HuH-7 (cell line): ENCODE results near the gene PAMR1.
A peak's percentile ranks its signal among the peaks of the same experiment; 100 is the strongest.

Experiments
- DNase-seq: peaks from one replicate; pipeline ENCODE4 v3.0.0; 2011; ENCODE audit warnings: low spot score

Gene PAMR1

GRCh38 chr11:35500744-35501143 is 24.7 kb downstream of the PAMR1 start:
- DNase-seq: no peak

DNA sequence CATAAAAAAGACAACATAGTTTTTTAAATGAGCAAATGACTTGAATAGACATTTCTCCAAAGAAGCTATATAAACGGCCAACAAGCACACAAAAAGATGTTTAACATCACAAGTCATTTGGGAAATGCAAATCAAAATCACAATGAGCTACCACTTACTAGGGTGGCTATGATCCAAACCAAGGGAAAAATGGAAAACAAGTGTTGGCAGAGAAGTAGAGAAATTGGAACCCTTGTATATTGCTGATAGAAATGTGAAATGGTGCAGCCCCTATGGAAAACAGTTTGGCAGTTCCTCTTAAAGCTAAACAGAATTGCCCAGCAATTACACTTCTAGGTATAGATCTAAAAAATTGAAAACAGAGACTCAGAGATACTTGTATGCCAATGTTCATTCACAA is 29.0 kb downstream of the PAMR1 start:
- no peak for DNase-seq

DNA sequence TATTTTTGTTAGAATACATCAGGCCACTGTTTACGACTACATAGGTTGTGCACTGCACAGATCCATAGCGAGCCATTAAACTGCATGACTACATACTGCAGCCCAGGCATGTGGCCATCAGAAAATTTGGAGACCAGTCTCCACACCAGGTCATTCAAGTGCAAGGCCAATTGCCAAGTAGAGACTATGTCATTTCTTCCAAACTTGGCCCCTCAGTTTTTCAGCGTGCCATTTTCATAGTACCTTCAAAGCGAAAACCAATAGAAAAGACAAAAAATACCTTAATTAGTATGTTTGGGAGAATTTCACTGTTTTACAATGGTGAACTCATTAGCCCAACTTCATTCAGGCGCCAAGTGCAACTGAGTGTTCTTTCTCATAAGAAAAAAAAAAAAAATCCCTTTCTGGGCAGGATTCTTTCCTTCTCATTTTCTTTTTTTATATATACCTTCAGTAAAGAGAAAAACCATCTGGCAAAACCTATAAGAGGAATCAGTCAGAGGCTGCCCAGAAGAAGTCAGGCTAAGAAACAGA is 30.4 kb downstream of the PAMR1 start:
- no peak for DNase-seq

GRCh38 chr11:35491231-35491871 is 34.1 kb downstream of the PAMR1 start:
- no peak for DNase-seq

- DNase-seq: no peak
Measured at GRCh38 chr11:35488117-35488516, 37.3 kb downstream of the PAMR1 start.

GRCh38 chr11:35487532-35488078 is 37.8 kb downstream of the PAMR1 start:
- peak; percentile 22 for DNase-seq

GRCh38 chr11:35486934-35487333 is 38.5 kb downstream of the PAMR1 start:
- no peak for DNase-seq

GRCh38 chr11:35486446-35486845 is 39.0 kb downstream of the PAMR1 start:
- DNase-seq: no peak

DNA sequence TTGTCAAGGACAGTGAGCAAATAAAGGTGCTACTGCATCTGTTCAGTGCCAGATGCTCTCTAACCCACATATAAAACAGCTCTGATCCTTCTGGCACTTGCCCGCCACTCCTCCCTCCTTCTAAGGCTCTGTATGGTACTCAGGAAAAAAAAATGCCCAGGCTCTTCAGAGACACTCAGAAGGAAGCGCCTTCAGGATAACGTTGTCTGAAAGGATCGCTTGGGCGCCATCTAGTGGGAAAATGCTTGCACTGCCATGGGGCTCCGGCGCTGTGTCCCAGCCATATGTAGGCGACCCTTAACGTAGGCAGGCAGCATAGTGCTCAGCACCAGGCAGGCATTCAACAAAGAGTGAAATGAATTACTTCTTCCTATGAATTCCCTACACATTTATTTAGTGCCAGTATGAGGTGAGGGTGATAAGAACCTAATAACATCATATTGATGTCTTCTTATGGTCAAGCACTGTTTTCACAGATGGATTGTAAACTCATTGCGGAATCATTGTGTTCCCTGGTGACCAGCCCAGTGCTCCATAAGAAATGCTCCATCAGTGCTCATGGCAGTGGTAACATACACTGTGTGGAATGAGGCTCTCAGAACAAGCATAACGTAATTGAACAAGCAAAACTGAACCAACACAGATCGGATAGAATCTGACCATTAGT is 39.6 kb downstream of the PAMR1 start:
- peak; percentile 33 for DNase-seq

DNA sequence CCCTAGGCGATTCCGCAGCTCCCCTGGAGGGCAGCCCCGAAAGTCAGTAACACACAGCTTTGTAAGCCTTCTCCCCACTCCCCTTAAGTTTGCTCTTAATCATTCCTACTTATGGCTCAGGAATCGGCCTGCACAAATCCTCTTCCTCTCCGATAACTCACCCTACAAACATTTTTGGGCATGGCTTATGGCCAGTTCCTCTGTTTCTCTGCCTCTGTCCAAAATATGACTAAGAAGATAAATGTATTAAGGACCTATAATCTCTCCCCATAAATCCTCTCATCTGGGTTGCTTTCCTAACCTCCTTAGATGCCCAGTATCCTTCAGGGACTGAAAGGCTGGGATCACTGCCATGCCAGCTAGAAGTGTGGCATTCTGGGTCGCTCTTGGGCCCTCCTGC is 41.0 kb downstream of the PAMR1 start:
- DNase-seq: no peak

GRCh38 chr11:35483131-35483820 is 42.1 kb downstream of the PAMR1 start:
- no peak for DNase-seq

GRCh38 chr11:35479731-35480130 is 45.7 kb downstream of the PAMR1 start:
- no peak for DNase-seq

DNA sequence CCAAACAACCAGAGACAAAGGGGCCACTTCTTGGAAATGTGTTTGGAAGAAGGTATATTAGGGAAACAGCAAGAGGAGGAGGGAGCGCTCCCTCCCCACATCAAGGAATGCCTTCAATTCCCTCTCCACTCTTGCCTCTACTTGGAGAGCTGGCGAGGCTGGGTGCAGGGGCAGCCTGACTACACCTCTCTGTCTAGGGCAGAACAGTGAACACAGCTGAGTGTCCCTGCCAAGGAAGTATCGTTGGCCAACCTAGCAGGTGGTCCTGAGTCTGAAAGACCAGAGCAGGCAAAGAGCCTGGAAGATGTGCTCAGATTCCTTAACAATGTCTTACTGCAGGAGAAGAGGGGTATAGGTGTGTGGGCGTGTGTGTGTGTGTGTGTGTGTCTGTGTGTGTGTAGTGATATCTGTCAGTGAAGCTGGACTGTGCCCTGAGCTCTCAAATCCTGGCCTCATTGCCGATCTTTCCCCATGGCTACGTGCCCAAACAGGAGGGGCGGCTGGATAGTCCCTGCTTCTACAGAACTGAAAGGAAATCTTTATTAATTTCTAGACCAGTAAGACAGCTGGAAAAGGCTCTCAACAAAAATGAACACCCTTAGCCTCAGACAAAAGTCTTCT is 46.8 kb downstream of the PAMR1 start:
- DNase-seq: no peak

DNA sequence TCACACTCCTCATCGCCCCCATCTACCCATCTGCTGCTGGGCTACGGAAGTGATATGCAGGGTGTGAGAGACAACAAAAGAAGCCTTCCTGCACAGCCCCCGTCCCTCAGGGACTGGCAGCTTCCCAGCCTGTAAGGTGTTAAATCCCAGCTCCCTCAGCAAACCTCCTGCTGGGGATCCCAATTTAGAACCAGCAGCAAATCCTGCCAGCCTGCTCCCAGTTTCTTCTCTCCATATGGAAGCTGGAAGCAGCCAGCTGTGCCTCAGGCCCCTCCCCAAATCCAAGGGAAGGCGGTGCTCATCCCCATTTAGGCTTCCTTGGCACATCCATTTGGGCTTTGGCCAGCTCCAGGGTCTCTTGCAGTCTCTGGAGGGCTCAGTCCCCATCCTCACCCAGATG is 47.5 kb downstream of the PAMR1 start:
- DNase-seq: no peak

- DNase-seq: no peak
Measured at GRCh38 chr11:35474688-35475087, 50.7 kb downstream of the PAMR1 start.

GRCh38 chr11:35473795-35474374 is 51.5 kb downstream of the PAMR1 start:
- no peak for DNase-seq

- DNase-seq: no peak
Measured at GRCh38 chr11:35470616-35471015, 54.8 kb downstream of the PAMR1 start.

- DNase-seq: no peak
Measured at GRCh38 chr11:35466058-35466457, 59.4 kb downstream of the PAMR1 start.

- no peak for DNase-seq
Measured at GRCh38 chr11:35464308-35464707, 61.1 kb downstream of the PAMR1 start.

DNA sequence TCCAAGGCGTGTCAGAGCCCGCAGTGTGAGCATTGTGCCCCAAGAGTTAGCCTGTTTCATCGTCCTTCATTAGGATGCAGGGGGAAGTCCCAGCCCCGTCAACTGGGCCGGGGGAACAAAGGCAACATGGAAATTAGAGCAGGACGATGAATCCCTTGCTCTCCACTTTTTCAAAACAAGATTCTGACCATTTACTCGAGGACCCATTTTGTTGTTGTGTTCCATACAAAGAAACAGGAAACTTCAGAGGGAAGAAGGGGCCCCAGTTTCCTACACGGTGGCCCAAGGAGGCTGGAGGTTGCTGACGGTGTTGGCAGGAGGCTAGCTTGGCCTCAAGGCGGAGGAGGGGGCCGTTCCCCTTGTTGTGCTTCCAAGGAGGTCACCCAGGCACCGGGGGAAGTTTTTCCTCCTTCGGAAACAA is 62.1 kb downstream of the PAMR1 start:
- no peak for DNase-seq

DNA sequence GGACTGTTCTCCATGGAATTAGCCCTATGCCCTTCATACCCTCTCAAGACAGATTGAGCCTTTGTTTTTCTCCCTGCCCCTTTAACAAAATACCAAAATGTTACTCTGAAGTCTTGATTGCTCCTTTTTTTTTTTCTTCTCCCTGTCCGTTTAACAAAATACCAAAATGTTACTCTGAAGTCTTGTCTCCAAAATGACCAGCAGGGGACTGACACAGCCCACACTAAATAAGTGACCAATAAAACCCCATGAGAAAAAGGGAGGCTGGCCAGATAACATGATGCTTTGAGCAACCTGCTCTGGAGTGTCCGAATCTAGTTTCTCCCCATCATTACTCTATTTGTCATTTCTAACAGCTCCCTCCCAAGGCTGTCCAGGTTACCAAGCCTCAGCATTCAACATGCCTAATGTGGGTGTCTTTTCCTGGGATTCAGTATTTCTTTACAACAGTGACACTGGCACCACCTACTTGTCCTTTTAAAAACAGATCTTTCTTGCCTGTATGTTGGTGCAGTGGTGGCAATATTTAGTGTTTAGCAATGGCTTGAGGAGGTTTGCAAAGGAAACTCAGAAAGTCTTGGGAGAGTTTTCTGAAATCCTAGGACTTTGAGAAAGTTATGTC is 63.4 kb downstream of the PAMR1 start:
- DNase-seq: no peak

- no peak for DNase-seq
Measured at GRCh38 chr11:35459489-35459888, 65.9 kb downstream of the PAMR1 start.
